Renal cortical epithelial cell (primary cell): ENCODE data around the gene TARDBP. TPM values are rescaled to one million over a fixed set of nuclear protein-coding genes. Genes with fewer than 3 reads are reported as not detected.
"Not testable (repeated sequence)": the region's sequence is repeated elsewhere in the genome, so short reads cannot be mapped to it uniquely, and the experiment has no call there.

Source experiments
- DNase-seq: peaks from one replicate; pipeline ENCODE4 v3.0.0-alpha.2; 2011; ENCODE audit warnings: low read depth
- total RNA-seq: library from RNA; depleted of rRNA; stranded (reverse); fragments of >200 nt; gene quantifications from 2 replicates; pipeline ENCODE4 v1.2.3, GENCODE V29; 2014

The TARDBP gene
- total RNA-seq, 1 donor from 2014 or later = 187 TPM

DNA sequence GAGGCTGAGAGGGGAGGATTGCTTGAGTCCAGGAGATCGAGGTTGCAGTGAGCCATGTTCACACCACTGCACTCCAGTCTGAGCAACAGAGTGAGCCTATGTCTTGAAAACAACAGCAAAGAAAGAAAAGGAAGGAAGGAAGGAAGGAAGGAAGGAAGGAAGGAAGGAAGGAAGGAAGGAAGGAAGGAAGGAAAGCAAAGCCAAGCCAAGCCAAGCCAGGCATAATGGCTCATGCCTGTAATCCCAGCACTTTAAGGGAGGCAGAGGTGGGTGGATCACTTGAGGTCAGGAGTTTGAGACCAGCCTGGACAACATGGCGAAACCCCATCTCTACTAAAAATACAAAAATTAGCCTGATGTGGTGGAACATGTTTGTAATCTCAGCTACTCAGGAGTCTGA is 20.4 kb upstream of the TARDBP start:
- not testable (repeated sequence) for DNase-seq

DNA sequence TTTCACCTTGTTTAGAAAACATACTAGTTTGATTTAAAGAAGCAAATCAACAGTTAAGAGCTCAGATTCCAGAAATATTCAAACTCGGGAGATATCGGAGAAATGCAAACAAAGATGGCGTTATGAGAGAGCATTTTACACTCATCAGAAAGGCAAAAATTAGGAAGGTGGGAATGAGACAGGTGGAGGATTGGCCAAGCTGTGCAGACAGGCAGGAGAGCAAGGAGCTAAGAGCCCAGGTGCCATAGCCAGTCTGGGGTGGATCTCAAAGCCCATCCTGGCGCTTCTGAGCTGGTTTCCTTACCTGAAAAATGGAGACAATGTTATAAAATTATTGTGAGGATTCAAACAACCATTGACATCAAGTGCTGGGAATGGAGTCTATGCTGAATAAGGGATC is 19.6 kb upstream of the TARDBP start:
- no peak for DNase-seq

DNA sequence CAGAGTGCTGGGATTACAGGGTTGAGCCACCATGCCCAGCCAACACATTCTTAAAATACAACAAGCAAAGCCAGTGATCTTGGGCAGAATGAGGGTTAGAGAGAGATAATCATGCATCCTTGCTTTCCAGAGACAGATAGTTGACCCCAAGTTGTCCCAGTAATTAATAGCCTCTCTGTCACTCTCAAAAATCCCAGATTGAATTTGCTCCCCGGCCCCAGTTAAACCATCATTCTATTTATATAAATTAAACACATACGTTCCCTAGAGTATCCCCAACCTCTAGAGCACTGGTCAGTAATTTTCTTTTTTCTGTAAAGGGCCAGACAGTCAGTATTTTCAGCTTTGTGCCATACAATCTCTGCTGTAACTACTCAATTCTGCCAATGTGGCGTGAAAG is 16.4 kb upstream of the TARDBP start:
- DNase-seq = no peak

DNA sequence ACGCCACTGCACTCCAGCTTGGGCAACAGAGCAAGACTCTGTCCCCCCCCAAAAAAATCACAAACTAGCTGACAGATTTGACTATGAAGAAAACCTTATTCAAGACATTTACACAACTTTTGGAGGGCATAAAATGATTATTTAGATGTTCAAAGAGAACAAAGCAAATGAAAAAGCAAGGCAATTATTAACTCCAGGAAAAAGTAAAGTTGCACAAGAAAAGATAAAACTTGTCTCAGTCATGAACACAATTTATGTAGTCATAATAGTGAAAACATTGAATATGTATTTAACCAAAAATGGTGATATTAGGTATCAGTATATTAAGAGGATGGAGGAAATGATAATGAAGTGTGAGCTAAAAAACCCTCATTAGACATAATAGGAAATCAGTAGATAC is 11.9 kb upstream of the TARDBP start:
- DNase-seq = no peak

DNA sequence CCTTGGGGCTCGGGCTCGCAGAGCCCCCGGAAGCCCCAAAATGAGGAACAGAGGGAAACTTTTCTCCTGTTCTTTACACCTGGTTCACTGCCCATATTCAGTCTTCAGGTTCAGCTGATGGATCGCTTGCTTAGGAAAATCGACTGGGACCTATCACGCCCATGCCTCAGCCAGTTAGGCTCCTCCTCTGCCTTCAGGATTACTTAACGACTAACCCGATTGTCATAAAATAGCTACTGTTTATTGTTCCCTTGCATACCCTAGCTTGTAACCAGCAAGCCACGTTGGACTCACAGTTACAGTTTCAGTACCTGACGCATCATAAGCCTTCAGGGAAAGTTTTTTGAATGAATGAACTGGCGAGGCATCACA is 692 bp downstream of the TARDBP start:
- peak; percentile 35 for DNase-seq

DNA sequence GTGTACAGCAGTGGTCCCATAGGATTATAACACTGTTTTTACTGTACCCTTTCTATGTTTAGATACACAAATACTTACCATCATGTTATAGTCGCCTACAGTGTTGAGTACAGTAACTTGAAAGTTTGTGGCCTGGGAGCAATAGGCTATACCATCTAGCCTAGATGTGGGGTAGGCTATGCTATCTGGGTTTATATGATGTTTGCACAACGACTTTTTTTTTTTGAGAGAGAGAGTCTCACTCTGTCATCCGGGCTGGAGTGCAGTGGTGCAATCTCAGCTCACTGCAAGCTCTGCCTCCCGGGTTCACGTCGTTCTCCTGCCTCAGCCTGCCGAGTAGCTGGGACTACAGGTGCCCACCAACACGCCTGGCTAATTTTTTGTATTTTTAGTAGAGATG is 6.9 kb downstream of the TARDBP start:
- DNase-seq = not testable (repeated sequence)

DNA sequence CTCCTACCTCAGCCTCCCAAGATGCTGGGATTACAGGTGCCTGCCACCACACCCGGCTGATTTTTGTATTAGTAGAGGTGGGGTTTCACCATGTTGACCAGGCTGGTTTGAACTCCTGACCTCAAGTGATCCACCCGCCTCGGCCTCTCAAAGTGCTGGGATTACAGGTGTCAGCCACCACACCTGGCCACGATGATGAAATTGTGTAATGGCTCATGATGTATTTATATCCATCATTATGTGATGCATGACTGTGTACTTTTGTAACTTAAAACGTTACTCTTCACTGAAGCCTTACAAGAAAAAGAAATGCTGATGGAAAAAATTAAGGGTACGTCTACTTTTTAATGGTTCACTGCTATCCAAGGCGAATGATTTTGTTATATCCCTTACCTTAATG is 7.5 kb downstream of the TARDBP start:
- DNase-seq = no peak

DNA sequence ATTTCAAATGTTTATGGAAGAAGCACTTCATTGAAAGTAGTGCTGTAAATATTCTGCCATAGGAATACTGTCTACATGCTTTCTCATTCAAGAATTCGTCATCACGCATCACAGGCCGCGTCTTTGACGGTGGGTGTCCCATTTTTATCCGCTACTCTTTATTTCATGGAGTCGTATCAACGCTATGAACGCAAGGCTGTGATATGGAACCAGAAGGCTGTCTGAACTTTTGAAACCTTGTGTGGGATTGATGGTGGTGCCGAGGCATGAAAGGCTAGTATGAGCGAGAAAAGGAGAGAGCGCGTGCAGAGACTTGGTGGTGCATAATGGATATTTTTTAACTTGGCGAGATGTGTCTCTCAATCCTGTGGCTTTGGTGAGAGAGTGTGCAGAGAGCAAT is 10.7 kb downstream of the TARDBP start:
- DNase-seq = no peak

DNA sequence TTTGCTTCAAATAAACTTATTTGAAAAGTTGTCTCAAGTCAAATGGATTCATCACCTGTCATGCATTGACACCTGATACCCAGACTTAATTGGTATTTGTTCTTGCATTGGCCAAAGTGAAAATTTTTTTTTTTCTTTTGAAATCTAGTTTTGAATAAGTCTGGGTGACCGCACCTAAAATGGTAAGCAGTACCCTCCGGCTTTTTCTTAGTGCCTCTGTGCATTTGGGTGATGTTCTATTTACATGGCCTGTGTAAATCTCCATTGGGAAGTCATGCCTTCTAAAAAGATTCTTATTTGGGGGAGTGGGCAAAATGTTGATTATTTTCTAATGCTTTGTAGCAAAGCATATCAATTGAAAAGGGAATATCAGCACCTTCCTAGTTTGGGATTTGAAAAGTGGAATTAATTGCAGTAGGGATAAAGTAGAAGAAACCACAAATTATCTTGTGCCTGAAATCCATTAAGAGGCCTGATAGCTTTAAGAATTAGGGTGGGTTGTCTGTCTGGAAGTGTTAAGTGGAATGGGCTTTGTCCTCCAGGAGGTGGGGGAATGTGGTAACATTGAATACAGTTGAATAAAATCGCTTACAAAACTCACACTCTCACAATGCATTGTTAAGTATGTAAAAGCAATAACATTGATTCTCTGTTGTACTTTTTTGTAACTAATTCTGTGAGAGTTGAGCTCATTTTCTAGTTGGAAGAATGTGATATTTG is 11.9 kb downstream of the TARDBP start:
- no peak for DNase-seq

DNA sequence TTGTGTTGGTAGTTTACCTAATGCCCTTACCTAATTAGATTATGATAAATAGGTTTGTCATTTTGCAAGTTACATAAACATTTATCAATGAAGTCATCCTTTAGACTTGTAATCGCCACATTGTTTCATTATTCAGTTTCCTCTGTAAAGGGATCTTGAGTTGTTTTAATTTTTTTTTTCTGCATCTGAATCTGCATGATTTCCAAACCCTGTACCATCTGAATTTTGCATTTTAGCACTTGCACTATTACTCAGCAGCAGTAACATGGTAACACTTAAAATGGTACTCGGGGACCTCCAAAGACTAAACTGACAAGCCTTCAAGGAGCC is 12.4 kb downstream of the TARDBP start:
- DNase-seq = no peak

DNA sequence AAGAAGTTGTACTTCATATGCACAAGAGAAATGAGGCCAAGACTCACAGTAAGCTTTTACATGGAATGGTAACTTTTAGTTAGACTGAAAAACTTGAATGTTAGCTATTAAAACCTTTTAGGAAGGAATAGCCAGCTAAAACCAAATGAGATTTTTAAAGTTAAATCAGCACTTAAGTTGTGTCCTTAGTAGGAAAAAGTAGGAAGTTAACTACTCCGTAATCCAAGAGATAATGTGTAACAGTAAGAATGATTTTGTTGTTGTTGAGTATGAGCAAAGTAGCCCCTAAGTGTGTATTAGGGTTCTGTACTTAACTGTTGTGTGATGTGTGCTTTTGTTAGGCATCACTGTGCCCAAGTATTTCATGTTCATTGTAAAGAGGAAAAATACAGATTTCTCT is 13.2 kb downstream of the TARDBP start:
- no peak for DNase-seq

DNA sequence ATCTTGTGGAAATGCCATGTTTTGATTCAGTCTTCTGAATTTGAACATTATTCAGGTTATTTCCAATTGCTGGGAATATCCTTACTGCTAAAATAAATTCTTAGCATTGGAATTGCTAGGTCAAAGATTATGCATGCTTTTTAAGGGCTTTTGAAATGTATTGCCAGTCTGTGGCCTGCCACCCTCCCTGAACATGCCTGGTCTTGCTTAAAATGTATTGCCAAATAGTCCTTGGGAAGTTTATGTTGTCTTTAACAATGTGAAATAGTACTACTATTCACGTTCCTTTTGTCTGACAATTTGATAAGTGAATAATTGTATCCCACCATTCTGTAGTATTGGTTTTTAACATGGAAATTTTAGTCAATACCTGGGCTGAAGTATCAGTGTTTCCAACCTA is 13.6 kb downstream of the TARDBP start:
- DNase-seq = no peak

DNA sequence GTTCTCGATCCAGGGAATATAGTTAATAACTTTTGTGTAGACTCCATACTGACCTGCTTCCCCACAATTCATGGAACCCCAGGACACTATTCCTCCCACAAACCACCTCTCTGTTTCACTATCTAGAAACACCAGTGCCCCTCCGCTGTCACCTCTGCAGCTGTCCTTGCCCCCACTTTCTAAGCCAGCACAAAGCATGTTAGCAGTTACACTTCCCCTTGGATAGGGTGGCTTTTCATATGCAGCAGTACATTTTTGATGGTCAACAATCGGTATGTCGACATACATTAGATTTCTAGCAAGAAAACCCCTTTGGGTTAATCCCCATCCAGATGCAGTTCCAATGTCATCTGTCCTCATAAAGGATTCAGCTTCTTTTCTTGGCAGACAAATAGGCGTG is 14.4 kb downstream of the TARDBP start:
- DNase-seq = no peak

DNA sequence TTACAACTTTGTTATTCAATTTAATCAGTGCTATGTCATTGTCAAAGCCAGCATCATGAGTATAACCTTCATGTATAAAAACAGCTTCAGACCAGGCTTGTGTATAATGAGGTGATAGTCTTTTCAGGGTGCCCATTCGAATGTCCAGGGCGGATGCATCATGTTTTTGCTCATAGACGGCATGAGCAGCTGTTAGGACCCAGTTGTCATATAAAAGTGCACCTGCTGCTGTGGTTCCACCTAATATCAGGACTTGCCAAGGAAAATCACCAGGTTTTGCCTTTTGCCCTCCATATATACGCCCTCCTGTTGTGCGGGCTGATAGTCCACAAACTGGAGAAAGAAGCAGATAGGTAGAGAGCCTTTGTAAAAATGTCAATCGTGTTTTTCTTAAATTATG is 14.9 kb downstream of the TARDBP start:
- no peak for DNase-seq

DNA sequence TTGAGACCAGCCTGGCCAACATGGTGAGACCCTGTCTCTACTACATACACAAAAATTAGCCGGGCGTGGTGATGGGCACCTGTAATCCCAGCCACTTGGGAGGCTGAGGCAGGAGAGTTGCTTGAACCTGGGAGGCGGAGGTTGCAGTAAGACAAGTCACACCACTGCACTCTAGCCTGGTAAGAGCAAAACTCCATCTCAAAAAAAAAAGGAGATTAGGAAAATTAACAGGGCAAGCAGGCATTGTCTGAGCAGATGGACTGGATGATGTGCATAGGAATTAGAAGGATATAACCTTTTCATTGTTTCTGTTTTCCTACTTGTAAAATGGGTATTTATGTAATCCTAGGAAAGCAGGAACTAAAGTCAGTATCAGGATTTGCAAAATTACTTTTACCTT is 15.6 kb downstream of the TARDBP start:
- no peak for DNase-seq

DNA sequence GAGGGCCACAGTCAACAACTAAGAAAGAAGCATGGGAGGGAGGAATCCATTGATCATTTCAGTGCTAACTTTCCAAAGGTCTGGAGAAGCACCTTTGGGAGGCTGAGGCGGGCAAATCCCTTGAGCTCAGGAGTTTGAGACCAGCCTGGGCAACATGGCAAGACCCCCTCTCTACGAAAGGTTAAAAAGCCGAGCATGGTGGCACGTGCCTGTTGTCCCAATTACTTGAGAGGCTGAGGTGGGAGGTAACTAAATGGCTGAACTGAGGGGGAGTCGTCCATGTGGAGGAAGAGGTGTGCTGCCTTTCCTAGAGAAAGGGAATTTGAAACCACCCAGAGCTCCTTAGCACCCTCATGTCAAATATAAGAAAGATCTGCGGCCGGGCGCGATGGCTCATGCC is 18.4 kb downstream of the TARDBP start:
- no peak for DNase-seq

DNA sequence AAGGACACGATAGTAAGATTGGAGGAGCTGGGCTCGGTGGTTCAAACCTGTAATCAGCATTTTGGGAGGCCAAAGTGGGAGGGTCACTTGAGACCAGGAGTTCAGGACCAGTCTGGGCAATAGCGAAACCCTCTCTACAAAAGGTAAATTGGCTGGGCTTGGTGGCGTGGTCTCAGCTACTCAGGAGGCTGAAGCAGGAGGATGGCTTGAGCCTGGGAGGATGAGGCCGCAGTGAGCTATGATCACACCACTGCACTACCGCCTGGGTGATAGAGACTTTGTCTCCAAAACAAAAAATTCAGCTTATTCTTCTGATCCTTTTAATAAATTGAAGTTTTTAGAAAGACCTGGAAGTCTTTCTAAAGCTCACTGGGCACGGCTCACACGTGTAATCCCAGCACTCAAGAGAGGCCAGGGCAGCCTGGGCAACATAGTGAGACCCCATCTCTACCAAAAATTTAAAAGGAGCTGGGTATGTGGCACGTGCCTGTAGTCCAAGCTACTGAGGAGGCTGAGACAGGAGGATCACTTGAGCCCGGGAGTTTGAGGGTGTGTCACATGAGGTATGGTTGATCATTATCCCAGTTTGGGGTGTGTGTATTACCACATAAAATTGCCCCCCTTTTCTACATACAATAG is 19.3 kb downstream of the TARDBP start:
- no peak for DNase-seq

DNA sequence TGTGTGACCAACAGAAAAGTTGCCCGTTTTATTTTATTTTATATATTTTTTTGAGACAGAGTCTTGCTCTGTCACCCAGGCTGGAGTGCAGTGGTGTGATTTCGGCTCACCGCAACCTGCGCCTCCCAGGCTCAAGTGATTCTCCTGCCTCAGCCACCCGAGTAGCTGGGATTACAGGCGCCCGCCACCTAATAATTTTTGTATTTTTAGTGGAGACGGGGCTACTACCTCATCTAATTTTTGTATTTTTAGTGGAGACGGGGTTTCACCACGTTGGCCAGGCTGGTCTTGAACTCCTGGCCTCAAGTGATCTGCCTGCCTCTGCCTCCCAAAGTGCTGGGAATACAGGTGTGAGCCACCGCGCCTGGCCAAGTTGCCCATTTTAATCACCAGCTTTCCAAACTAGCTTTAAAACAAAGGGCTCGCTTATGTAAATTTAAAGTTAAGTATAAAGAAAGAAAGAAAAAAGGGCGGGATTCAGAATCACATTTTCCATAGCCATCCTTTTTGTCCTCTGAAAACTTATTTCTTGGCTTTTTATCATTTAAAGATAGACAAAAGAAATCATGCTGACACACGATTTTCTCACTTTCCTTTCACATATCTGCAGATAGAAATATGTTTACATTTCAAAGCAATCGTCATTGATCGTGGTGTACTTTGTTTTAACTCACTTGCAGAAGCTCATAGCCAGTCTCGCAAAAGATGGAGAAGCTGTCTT is 24.7 kb downstream of the TARDBP start:
- not testable (repeated sequence) for DNase-seq

DNA sequence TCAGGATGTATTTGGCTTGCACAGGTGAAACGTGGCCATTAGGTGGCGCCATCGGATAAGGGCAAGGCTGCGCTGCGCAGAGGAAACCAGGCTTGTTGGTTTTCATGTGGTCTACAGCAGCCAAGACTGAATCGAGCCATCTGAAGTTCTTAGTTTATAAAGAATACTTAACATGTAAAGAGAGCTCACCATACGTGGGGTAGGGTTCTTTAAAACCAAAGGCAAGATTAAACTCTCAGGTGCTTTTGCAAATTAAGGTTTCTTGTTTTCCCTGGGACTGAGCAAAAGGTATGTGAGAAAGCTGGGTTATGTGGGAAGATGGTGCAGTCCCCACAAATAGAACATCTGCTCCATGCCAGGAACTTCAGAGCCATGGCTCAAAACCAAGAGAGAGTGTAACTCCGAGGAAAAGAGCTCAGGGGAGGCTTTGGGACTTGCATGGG is 25.3 kb downstream of the TARDBP start:
- DNase-seq = peak; percentile 76

DNA sequence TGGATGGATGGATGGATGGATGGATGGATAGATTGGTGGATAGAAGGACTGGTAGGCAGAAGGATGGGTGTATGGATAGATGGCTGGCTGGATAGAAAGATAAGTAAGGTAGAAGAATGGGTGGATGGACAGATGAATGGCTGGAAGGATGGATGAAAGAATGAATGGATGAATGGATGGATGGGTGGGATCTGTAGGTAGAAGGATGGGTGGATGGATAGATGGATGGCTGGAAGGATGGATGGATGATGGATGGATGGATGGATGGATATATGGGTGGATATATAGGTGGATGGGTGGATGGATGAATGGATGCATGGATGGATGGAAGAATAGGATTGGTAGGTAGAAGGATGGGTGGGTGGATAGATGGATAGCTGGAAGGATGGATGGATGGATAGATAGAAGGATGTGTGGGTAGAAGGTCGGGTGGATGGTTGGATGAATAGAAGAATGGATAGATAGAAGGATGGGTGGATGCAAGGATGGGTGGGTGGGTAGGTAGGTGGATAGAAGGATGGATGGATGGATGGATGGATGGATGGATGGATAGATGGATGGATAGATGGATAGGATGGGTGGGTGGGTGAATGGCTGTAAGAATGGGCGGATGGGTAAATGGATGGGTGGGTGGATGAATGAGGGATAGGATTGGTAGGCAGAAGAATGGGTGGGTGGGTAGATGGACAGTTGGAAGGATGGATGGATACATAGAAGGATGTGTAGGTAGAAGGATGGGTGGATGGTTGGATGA is 27.1 kb downstream of the TARDBP start:
- DNase-seq = no peak

DNA sequence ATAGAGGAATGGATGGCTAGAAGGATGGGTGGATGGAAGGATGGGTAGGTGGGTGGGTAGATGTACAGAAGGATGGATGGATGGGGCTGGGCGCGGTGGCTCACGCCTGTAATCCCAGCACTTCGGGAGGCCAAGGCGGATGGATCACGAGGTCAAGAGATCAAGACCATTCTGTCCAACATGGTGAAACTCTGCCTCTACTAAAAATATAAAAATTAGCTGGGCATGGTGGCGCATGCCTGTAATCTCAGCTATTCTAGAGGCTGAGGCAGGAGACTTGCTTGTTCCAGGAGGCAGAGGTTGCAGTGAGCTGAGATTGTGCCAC is 27.6 kb downstream of the TARDBP start:
- not testable (repeated sequence) for DNase-seq

DNA sequence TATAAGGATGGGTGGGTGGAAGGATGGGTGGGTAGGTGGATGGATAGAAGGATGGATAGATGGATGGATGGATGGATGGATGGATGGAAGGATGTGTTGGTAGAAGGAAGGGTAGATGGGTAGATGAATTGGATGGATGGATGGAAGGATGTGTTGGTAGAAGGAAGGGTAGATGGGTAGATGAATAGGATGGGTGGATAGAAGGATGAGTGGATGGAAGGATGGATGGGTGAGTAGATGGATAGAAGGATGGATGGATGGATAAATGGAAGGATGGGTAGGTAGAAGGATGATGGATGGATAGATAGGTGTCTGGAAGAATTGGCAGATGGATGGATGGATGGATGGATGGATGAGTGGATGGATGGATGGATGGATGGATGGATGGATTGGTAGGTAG is 28.6 kb downstream of the TARDBP start:
- DNase-seq = no peak

DNA sequence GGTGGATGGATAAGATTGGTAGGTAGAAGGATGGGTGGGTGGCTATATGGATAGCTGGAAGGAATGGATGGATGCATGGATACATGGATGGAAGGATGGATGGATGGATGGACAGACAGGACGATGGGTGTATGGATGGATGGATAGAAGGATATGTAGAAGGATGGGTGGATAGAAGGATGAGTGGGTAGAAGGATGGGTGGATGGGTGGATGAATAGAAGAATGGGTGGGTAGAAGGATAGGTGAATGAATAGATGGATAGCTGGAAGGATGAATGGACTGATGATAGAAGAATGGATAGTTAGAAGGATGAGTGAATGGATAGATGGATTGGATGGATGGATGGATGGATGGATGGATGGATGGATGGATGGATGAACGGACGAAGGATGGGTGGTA is 29.6 kb downstream of the TARDBP start:
- DNase-seq = no peak
